Sigmoid colon (tissue), 7 donors: ENCODE measurements around the gene DPH5. TPM values are rescaled to one million over a fixed set of nuclear protein-coding genes. Genes with fewer than 3 reads are reported as not detected.
"Not testable (repeated sequence)": the region's sequence is repeated elsewhere in the genome, so short reads cannot be mapped to it uniquely, and the experiment has no call there.

Experiments used
- DNase-seq: peaks from one replicate; pipeline ENCODE4 v3.0.0-alpha.2; 2019
- H3K27ac ChIP-seq, 4 donors: fragments of 200-600 bp; sonication (generic); one replicate each; pipeline ENCODE4 v1.5.1; 2016 to 2019; ENCODE audit warnings: mild to moderate bottlenecking in 1 of 4
- H3K27me3 ChIP-seq, 3 donors: fragments of 200-600 bp; sonication (generic); one replicate each; pipeline ENCODE4 v1.5.1; 2019; ENCODE audit warnings: mild to moderate bottlenecking in 1 of 3
- H3K36me3 ChIP-seq, 4 donors: fragments of 200-600 bp; sonication (generic); one replicate each; pipeline ENCODE4 v1.5.1; 2016 to 2019
- H3K4me1 ChIP-seq, 4 donors: fragments of 200-600 bp; sonication (generic); one replicate each; pipeline ENCODE4 v1.5.1; 2017 to 2019
- H3K4me3 ChIP-seq, 4 donors: fragments of 200-600 bp; sonication (generic); one replicate each; pipeline ENCODE4 v1.5.1; 2017 to 2019; ENCODE audit warnings: mild to moderate bottlenecking in 2 of 4, moderate library complexity in 1 of 4
- H3K9me3 ChIP-seq, 4 donors: fragments of 200-600 bp in 3 of 4; sonication (generic) in 3 of 4; one replicate each; pipeline versions ENCODE4 v1.5.1 to v1.6.1; 2013 to 2019
- EP300 ChIP-seq, 4 donors: sonication (generic); formaldehyde crosslinking; IDR thresholded peaks; one replicate each; pipeline ENCODE4 v1.6.1; 2017; ENCODE audit warnings: antibody characterized with exemption in 4 of 4
- POLR2A ChIP-seq, 2 donors: fragments of 450-650 bp; IDR thresholded peaks; one replicate each; pipeline ENCODE4 v1.6.1; 2016; ENCODE audit warnings: antibody characterized with exemption in 2 of 2, mild to moderate bottlenecking in 2 of 2, moderate library complexity in 2 of 2
- POLR2AphosphoS5 ChIP-seq, 4 donors: sonication (generic); formaldehyde crosslinking; IDR thresholded peaks; one replicate each; pipeline ENCODE4 v1.6.1; 2017; ENCODE audit warnings: antibody characterized with exemption in 4 of 4
- WGBS, 2 donors: extraction: QIAGEN DNeasy Blood & Tissue Kit; methylation state at CpG; one replicate each; pipeline ENCODE4 v1.1.7; 2013; 5-methylcytosine and 5-hydroxymethylcytosine counted together
- intact Hi-C: fragments of 100-400 bp; cut with DNase I; formaldehyde crosslinking; loops from one replicate; pipeline ENCODE4 v1.15.1; 2023
- polyA plus RNA-seq, 3 donors: library from polyadenylated mRNA; stranded (reverse); fragments of 200-250 nt; gene quantifications; one replicate each; pipeline ENCODE4 v1.2.3, GENCODE V29; 2013
- total RNA-seq, 4 donors: library from RNA; depleted of rRNA; stranded (reverse); fragments of >200 nt; gene quantifications; one replicate each; pipeline ENCODE4 v1.1.0, GENCODE V29; 2016
- TF ChIP-seq, protein P1 (sequence below), 4 experiments: fragments of 450-650 bp in 3 of 4; fragments of 200-600 bp in 1 of 4; IDR thresholded peaks; one replicate each; pipeline ENCODE4 v1.5.1; 2016 to 2019; ENCODE audit warnings: antibody characterized with exemption in 4 of 4, mild to moderate bottlenecking in 3 of 4, moderate library complexity in 2 of 4
- donor health status: healthy with polysubstance abuse.
- donor health status: Bipolar disorder and iron deficiency.
- donor health status: healthy.

DPH5 gene
- total and polyA plus RNA-seq, 7 donors = 23.1 to 38.5 (median 31.0) TPM

DNA sequence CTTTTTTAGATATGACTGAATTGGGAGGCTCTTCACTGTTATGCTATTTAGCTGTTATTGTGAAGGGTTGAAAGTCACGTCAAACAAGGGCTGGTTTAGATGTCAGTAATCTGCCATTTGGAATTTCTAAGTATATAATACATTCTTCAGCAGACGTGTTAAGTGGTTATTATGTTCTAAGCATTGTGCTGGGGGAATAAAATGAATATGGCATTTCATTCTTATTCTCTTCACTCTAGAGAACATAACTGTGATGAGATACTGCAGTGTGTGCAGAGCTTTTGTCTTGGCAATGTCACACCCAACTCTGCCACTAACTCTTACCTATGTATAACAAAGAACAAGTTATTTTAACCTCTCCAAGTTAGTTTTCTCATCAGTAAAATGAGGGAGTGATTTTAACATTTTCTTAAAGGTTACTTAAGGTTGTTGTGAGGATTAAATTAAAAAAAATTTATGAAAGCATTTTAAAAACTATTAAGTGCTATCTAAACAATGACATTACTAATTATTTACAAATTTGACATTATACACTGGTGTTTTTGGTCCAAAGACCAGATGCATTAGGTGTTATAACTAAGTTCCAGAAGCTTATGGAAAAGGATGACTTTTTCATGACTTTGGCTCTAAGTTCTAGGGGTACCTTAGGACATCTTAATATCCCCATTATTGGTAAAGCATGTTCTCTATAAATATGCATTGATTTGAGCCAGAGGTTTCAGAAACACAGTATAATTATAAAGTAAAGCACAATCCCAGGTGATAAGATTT is 71.4 kb downstream of the DPH5 start:
- Histone ChIP-seq H3K9me3 (no peaks in the 10 kb centered on the region), H3K27me3 (no peaks in the 10 kb centered on the region), H3K27ac (no peak overlapping the region), H3K36me3 (peaks cover 0 to 10% (median 0%) of the 10 kb centered on the region in 4 donors), H3K4me3 (no peak overlapping the region), H3K4me1 (peaks cover 0 to 7% (median 0%) of the 10 kb centered on the region in 4 donors)
- 86 to 88% methylated on average over 2 of the region's 2 CpGs for WGBS, 2 donors
- intact Hi-C loops = no loop called here
- no peak for DNase-seq
- TF ChIP-seq, protein P1, sequence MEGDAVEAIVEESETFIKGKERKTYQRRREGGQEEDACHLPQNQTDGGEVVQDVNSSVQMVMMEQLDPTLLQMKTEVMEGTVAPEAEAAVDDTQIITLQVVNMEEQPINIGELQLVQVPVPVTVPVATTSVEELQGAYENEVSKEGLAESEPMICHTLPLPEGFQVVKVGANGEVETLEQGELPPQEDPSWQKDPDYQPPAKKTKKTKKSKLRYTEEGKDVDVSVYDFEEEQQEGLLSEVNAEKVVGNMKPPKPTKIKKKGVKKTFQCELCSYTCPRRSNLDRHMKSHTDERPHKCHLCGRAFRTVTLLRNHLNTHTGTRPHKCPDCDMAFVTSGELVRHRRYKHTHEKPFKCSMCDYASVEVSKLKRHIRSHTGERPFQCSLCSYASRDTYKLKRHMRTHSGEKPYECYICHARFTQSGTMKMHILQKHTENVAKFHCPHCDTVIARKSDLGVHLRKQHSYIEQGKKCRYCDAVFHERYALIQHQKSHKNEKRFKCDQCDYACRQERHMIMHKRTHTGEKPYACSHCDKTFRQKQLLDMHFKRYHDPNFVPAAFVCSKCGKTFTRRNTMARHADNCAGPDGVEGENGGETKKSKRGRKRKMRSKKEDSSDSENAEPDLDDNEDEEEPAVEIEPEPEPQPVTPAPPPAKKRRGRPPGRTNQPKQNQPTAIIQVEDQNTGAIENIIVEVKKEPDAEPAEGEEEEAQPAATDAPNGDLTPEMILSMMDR (IDR thresholded peaks at IDR 0.05) = no peak
- no peak for TF ChIP-seq POLR2AphosphoS5 (IDR thresholded peaks at IDR 0.05)
- TF ChIP-seq EP300 (IDR thresholded peaks at IDR 0.05) = no peak
- no peak for TF ChIP-seq POLR2A (IDR thresholded peaks at IDR 0.05)

DNA sequence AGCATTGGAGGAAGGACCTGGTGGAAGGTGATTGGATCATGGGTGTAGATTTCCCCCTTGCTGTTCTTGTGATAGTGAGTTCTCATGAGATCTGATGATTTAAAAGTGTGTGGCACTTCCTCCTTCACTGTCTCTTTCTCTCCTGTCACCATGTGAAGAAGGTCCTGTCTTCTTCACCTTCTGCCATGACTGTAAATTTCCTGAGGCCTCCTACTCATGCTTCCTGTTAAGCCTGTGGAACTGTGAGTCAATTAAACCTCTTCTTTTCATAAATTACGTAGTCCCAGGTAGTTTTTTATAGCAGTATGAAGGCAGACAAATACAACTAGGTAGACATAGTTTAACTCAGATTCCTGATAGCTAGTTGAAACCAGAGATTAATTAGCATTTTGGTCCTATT is 72.6 kb downstream of the DPH5 start:
- 74 to 75% methylated on average over 1 of the region's 1 CpG for WGBS, 2 donors
- H3K9me3 ChIP-seq, H3K4me3 ChIP-seq, H3K4me1 ChIP-seq, H3K27ac ChIP-seq, DNase-seq, H3K27me3 ChIP-seq, intact Hi-C loops: not testable (repeated sequence)
- H3K36me3 ChIP-seq = peaks cover 0 to 10% (median 0%) of the 10 kb centered on the region in 4 donors

DNA sequence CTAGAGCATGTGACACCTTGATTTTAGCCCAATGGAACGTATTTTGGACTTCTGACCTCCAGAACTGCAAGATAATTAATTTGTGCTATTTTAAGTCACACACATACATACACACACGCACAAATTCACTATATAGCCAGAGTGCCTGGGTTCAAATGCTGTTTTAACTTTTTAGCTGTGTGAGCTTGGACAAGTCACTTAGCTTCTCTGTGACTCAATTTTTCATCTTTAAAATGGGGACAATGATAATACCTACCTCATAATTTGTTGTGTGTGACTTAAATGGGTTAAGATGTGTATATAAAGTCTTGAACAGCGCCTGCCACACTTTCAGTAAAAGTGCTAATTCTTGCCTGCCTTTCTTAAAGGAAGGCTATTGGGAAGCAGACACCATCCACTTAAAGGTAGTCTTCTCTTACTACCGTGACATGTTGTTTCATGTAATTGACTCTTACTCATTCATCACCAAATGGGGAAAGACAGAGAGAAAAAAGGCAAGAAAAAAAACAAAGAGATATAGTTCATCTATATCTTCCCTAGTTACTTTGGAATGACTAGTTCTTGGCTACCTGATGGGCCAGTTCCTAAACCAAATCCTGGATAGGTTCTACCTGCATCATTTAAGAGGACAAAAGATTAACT is 73.4 kb downstream of the DPH5 start:
- Histone ChIP-seq H3K27me3 (no peaks in the 10 kb centered on the region), H3K36me3 (peaks cover 0 to 10% (median 0%) of the 10 kb centered on the region in 4 donors), H3K27ac (no peak overlapping the region), H3K9me3 (no peaks in the 10 kb centered on the region), H3K4me1 (peaks cover 0 to 7% (median 0%) of the 10 kb centered on the region in 4 donors), H3K4me3 (no peak overlapping the region)
- no peak for DNase-seq
- 97 to 98% methylated on average over 4 of the region's 4 CpGs for WGBS, 2 donors
- intact Hi-C loops = no loop called here
- no peak for TF ChIP-seq POLR2AphosphoS5 (IDR thresholded peaks at IDR 0.05)
- TF ChIP-seq EP300 (IDR thresholded peaks at IDR 0.05) = no peak
- TF ChIP-seq, protein P1 (IDR thresholded peaks at IDR 0.05) = no peak
- TF ChIP-seq POLR2A (IDR thresholded peaks at IDR 0.05) = no peak

DNA sequence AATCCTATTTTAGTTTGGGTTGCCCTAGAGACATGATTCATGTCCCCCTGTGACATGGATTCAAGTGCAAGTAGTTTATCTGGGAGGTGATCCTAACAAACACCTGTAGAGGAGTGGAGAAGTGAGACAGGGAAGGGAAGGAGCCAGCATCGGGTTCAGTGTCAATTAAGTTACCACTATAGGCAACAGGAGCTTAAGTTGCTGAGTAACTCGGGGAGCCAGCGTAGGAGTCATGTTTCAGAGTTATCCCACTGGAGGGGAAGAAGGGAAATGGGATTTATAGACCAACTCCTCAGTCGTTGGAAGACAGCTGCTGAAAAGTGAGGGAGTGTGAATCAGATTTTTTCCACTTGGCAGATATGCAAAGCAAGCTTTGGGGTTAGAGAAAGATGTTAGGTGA is 74.8 kb downstream of the DPH5 start:
- intact Hi-C loops = no loop called here
- Histone ChIP-seq H3K36me3 (peaks cover 0 to 10% (median 0%) of the 10 kb centered on the region in 4 donors), H3K4me1 (peaks cover 0 to 7% (median 0%) of the 10 kb centered on the region in 4 donors), H3K27me3 (no peaks in the 10 kb centered on the region), H3K27ac (no peak overlapping the region), H3K4me3 (no peak overlapping the region), H3K9me3 (no peaks in the 10 kb centered on the region)
- DNase-seq = no peak
- TF ChIP-seq POLR2AphosphoS5 (IDR thresholded peaks at IDR 0.05) (no peak), POLR2A (IDR thresholded peaks at IDR 0.05) (no peak), EP300 (IDR thresholded peaks at IDR 0.05) (no peak)
- 63 to 79% methylated on average over 4 of the region's 4 CpGs for WGBS, 2 donors

DNA sequence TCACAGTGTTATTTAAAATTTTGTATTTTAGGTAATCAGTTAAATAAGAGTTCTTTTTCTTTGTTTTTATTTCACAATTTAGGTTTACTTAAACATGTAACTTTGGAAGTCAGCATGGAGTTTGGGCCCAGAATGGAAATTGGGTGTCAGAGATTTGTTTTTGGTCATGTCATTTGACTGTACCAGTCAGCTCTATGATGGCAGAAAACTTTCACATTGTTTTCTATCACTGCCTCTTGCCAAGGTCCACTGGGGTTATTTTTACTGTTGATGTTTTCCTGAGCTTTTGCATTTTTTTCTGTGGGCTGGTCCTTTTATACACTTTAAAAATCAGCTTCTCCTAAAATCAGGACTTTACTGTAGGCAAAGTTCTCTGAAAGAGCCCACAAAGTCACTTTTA is 75.2 kb downstream of the DPH5 start:
- H3K9me3 ChIP-seq = no peaks in the 10 kb centered on the region
- no peak overlapping the region for H3K27ac ChIP-seq
- no peak for DNase-seq
- H3K4me1 ChIP-seq = peaks cover 0 to 5% (median 0%) of the 10 kb centered on the region in 4 donors
- intact Hi-C loops = no loop called here
- no peaks in the 10 kb centered on the region for H3K27me3 ChIP-seq
- no peak overlapping the region for H3K4me3 ChIP-seq
- TF ChIP-seq, protein P1 (IDR thresholded peaks at IDR 0.05) = no peak
- TF ChIP-seq POLR2AphosphoS5 (IDR thresholded peaks at IDR 0.05) (no peak), POLR2A (IDR thresholded peaks at IDR 0.05) (no peak), EP300 (IDR thresholded peaks at IDR 0.05) (no peak)
- peaks cover 0 to 10% (median 0%) of the 10 kb centered on the region in 4 donors for H3K36me3 ChIP-seq

DNA sequence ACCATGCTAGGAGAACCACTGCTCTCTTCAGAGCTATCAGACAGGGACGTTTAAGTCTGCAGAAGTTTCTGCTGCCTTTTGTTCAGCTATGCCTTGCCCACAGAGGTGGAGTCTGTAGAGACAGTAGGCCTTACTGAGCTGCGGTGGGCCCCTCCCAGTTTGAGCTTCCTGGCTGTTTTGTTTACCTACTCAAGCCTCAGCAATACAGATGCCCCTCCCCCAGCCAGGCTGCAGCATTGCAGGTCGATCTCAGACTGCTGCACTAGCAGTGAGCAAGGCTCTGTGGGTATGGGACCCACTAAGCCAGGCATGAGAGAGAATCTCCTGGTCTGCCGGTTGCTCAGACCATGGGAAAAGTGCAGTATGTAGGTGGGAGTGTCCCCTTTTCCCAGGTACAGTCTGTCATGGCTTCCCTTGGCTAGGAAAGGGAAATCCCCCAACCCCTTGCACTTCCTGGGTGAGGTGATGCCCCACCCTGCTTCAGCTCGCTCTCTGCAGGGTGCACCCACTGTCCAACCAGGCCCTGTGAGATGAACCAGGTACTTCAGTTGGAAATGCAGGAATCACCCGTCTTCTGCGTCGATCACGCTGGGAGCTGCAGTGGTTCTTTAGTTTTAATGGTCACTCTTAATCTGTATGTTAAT is 75.9 kb downstream of the DPH5 start:
- 53 to 61% methylated on average over 9 of the region's 9 CpGs for WGBS, 2 donors

DNA sequence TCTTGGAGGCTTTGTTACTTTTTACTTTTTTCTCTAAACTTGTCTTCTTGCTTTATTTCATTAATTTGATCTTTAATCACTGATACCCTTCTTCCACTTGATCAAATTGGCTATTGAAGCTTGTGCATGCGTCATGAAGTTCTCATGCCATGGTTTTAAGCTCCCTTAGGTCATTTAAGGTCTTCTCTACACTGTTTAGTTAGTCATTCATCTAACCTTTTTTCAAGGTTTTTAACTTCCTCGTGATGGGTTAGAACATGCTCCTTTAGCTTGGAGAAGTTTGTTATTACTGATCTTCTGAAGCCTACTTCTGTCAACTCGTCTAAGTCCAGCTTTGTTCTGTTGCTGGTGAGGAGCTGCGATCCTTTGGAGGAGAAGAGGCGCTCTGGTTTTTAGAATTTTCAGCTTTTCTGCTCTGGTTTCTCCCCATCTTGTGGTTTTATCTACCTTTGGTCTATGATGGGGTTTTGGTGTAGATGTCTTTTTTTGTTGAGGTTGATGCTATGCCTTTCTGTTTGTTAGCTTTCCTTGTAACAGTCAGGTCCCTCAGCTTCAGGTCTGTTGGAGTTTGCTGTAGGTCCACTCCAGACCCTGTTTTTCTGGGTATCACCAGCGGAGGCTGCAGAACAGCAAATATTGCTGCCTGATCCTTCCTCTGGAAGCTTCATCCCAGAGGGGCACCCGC is 76.7 kb downstream of the DPH5 start:
- peaks cover 0 to 10% (median 0%) of the 10 kb centered on the region in 4 donors for H3K36me3 ChIP-seq
- H3K27ac ChIP-seq, H3K9me3 ChIP-seq, H3K4me3 ChIP-seq, intact Hi-C loops, H3K27me3 ChIP-seq, H3K4me1 ChIP-seq, DNase-seq: not testable (repeated sequence)
- WGBS, 2 donors = 84 to 90% methylated on average over 7 of the region's 7 CpGs

More for the DNA sequence above, 75.9 kb downstream of the DPH5 start:
- H3K27me3 ChIP-seq, H3K4me3 ChIP-seq, intact Hi-C loops, H3K4me1 ChIP-seq, DNase-seq, H3K27ac ChIP-seq, H3K9me3 ChIP-seq: not testable (repeated sequence)
- peaks cover 0 to 10% (median 0%) of the 10 kb centered on the region in 4 donors for H3K36me3 ChIP-seq

DNA sequence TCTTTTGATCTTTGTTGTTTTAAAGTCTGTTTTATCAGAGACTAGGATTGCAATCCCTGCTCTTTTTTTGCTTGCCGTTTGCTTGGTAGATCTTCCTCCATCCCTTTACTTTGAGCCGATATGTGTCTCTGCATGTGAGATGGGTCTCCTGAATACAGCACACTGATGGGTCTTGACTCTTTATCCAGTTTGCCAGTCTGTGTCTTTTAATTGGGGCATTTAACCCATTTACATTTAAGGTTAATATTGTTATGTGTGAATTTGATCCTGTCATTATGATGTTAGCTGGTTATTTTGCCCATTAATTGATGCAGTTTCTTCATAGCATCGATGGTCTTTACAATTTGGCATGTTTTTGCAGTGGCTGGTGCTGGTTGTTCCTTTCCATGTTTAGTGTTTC is 77.8 kb downstream of the DPH5 start:
- WGBS, 2 donors = 98 to 99% methylated on average over 3 of the region's 3 CpGs
- H3K27me3 ChIP-seq, H3K4me3 ChIP-seq, H3K9me3 ChIP-seq, H3K4me1 ChIP-seq, intact Hi-C loops, H3K27ac ChIP-seq, DNase-seq: not testable (repeated sequence)
- H3K36me3 ChIP-seq = peaks cover 0 to 10% (median 0%) of the 10 kb centered on the region in 4 donors
